Activated CD4-positive, alpha-beta T cell treated with anti-CD3 and anti-CD28 coated beads for 4 hours (primary cell): ENCODE measurements around the gene FLACC1.
A peak's percentile ranks its signal among the peaks of the same experiment; 100 is the strongest.

Source experiments
- DNase-seq, 2 donors: peaks; one replicate each; pipeline ENCODE4 v3.0.0-alpha.2; 2020

Gene FLACC1

GRCh38 chr2:201273330-201273983, 83.7 kb downstream of the FLACC1 start:
- DNase-seq, result no peak

DNA sequence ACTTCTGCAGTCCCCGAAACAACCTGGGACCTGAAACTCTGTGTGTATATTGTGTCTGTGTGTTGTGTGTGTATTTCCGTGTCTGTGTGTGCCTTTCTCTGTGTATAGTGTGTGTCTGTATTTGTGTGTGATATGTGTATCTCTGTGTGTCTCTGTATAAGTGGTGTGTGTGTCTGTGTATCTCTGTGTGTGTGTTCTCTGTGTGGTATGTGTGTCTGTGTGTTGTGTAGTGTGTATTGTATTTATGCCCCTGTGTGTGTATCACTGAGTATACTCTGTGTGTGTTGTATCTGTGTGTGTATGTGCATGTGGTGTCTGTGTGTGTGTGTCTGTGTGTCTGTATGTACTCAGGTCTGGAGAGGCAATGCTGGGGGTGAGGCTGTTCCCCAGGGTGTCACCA, 85.2 kb downstream of the FLACC1 start:
- no peak for DNase-seq

DNA sequence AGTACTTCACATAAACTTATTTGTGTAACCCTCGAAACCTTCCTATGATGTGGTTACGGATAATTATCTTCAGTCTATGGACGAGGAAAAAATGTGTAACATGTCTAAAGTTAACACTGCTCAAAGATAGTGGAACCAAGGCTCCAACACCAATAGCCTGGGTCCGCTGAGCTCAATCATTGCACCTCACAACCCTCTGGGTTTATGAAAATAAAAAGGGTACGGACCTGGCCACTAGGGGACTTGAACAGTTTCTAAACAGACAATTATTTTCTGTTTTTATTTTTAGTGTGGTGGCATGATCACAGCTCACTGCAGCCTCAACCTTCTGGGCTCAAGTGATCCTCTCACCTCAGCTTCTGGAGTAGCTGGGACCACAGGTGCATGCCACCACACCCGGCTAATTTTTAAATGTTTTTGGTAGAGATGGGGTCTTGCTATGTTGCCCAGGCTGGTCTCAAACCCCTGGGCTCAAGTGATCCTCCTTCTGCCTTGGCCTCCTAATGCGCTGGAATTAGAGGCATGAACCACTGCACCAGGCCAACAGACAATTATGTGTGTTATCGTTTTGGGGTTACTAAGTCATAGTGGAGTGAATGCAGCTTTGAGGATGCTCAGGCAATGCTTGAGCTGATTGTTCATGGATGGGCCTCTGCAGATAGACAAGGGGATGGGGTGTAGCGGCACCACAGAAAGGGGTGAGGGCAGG, 86.7 kb downstream of the FLACC1 start:
- DNase-seq, result no peak

DNA sequence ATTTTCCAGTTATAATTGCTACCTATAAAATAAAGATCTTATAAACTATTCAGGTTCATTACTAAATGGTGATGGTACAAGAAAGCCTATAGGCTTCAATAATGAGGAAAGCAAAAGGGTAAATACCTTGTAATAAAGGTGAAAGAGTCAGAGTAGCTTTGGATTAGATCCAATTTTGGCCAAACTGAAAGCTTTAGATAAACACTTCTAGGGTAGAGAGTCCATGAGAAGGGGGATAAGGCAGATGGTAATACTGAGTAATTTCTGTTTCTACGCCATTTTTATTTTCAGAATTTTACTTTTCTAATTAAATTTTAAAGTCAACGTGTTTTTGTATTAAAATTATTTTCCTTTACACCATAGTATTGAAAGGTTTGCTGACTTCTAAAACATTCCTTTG, 87.4 kb downstream of the FLACC1 start:
- DNase-seq, result no peak

- no peak for DNase-seq
These were observed 89.7 kb downstream of the FLACC1 start for GRCh38 chr2:201267278-201268030.

GRCh38 chr2:201266629-201267028, 90.5 kb downstream of the FLACC1 start:
- no peak for DNase-seq

DNA sequence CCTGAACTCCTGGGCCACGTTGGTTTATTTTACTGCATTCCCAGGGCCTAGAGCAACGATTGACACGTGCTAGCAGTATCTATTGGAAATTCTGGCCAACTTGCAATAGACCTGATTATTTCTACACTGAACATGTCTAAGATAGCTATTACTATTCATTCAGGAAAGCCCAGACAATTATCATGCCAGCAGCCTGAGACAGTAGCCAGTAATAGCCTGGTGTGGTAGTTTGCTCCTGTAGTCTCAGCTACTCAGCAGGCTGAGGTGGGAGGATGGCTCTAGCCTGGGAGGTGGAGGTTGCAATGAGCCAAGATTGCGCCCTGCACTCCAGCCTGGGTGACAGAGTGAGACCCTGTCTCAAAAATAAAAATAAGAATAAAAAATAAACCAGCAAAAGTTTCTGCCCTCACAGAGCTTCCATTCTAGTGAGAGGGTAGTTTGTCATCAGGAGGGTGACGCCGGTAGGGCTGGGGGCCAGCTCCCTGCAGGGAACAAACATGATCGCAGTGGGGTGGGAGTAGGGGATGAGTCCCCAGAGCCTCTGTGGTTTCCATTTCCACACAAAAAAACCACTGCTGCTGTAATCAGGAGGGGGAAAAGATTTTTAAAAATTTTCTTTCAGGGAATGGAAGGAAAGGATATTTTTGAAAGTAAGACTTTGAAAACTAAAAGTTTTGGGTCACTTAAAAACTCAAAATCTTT, 92.5 kb downstream of the FLACC1 start:
- DNase-seq, result no peak

- DNase-seq, result peak in 1 of 2 donors; percentile 32
These were observed 93.4 kb downstream of the FLACC1 start for GRCh38 chr2:201263779-201264178.

DNA sequence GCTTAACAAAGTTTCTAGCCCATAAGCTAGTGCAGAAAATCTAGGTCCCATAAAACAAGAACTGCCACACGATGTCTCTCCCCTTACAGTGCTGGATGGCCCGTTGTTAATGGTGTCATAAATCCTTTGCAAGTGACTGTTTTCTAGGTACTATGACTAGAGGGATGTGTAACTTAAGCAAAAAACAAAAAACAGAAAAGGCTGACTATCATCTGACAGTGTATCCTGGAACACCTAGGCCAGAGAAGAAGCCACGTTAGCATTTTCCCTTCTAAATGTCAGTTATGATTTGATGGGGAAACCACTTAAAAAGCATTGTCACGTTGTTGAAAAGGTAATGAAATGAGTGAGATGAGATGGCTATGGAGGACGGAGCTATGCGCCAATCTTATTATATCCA, 94.4 kb downstream of the FLACC1 start:
- DNase-seq, result peak in 1 of 2 donors; percentile 31

DNA sequence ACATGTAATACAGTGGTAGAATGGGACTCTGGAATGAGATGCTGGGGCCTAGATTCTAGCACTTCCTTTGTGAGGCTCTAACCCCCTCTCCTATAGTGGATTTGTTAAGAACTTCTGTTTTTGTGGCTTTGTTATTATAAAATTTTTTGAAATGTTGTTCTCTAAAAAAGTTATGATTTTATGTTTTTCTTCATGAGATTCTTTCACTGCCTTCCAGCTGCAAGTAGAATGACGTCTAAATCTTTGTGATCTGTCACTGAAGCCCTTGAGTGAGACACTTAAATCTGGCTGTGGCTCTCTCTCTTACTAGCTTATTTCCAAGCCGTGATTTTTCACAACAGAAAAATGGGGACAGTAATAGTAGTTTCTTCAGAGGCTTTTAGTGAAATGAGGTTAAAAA, 95.2 kb downstream of the FLACC1 start:
- DNase-seq, result no peak

DNA sequence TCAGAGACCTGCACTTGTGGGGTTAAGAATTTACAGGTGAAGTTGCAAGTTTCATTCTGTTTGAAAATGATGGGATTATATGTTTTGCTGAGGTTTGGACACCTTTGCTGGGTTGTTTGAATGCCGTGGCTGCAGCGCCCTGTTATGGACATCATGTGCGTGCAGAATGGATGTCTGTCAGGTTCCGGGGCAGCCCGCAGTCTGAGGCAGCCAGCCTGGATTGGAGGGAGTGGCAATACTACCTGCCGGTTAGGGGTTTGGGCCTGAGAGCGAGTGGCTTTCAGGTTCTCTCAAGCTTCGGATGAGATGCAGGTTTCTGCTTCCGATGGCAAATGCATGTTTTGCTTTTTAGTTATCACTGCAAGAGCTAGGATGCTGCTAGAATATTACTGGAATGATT, 95.7 kb downstream of the FLACC1 start:
- peak; percentile 26 to 47 for DNase-seq

- peak; percentile 58 to 59 for DNase-seq
These were observed 96.8 kb downstream of the FLACC1 start, which contains the start of gene CASP8 for GRCh38 chr2:201260302-201260800. Gene CASP8, plus strand, starts transcription at chr2:201260536. Its CDS starts 5,951 bp downstream, at chr2:201266487.

- DNase-seq, result no peak
These were observed 98.2 kb downstream of the FLACC1 start for GRCh38 chr2:201258666-201259615.

DNA sequence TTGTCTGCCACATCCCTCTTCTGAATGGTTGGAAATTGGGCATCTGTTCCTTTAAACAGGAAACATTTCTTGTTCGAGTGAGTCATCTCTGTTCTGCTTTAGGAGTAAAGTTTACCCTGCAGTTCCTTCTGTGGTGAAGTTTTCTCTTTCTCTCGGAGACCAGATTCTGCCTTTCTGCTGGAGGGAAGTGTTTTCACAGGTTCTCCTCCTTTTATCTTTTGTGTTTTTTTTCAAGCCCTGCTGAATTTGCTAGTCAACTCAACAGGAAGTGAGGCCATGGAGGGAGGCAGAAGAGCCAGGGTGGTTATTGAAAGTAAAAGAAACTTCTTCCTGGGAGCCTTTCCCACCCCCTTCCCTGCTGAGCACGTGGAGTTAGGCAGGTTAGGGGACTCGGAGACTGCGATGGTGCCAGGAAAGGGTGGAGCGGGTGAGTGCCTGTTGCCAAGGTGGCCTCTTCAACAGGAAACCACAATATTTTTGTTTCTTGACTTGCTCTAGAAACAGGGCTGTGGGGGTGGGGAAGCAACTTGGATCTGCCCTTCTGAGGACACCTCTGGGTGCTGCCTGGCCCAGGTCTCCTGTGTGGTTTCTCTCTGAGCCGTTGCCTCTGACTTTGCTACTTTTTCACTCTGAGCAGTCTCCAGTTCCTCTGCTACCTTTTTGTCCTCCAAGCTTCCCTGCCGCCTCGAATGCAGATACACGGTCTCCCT, 99.0 kb downstream of the FLACC1 start:
- peak; percentile 84 to 88 for DNase-seq

GRCh38 chr2:201257381-201257955, 99.7 kb downstream of the FLACC1 start:
- peak; percentile 42 to 44 for DNase-seq

DNA sequence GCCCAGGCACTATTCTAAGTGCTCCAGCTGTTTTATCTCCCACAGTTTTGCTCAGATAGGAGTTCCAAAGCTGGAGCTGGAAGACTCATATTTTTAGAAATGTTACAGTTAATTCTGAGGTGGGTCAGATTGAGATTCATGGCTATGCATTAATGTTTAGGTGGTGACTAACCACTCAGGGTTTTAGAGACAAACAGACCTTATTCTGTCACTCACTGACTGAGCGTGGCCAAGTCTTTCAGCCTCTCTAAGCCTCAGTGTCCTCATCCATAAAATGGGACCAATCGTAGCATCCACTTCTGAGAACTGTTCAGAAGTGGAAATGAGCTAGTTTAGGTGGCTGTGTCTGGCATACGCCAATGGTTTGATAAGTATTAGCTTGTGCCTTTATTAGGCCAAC, 101.1 kb downstream of the FLACC1 start:
- no peak for DNase-seq

GRCh38 chr2:201255408-201256033, 101.6 kb downstream of the FLACC1 start:
- no peak for DNase-seq

DNA sequence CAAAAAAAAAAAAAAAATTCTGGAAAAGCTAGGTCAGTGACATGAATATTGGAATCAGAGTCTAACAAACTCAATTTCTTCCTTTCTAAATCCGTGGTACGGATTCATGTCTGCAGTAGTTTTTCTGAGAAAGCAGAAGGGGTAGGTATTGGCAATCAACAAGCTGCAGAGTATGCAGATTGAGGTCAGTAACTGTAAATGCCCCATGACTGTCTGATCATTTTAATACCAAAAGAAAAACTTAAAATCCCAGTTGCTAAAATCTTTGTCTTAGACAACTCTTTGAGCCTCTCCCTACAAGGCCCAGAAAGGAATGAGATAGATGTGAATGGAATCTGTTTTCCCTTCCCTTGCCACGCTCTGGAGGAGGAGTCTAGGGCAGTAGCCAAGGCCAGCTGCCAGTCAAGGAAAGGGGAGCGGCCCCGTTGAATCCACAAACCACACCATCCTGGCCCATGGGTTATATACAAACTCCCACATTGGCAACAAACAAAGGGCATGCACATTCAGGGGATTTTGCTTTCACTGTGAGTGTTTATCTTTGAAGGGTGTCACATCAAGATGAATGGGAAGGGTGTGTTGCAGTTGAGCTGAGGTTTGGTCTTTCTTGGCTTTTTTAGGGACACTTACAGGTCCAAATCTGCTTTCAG, 102.9 kb downstream of the FLACC1 start:
- DNase-seq, result no peak

GRCh38 chr2:201250741-201251140, 106.4 kb downstream of the FLACC1 start:
- DNase-seq, result no peak

- no peak for DNase-seq
These were observed 107.3 kb downstream of the FLACC1 start for GRCh38 chr2:201249889-201250288.
